ENCODE results near the gene TP53AIP1. TPM values are rescaled to one million over a fixed set of nuclear protein-coding genes. Genes with fewer than 3 reads are reported as not detected.

Gene TP53AIP1
- total and polyA plus RNA-seq, 10 of the 15 experiments (the other 5 are each of a cell fraction or from before 2014, with no cell fraction given), result 0.01 TPM; not detected in 9

GRCh38 chr11:128904656-128905344 is 37.9 kb downstream of the TP53AIP1 start:
- H3K36me3 ChIP-seq (ENCODE audit: control insufficient read depth in 2 of 2, insufficient read depth in 2 of 2, low read length in 1 of 2), result no peaks in the 10 kb centered on the region
- no peaks in the 10 kb centered on the region for H3K4me1 ChIP-seq (ENCODE audit: control insufficient read depth, insufficient read depth, low read length)
- TF ChIP-seq E4F1 (IDR thresholded peaks at IDR 0.05; ENCODE audit: borderline replicate concordance, partially characterized antibody), result no peak
- 0 out of 2 replicates have a peak, but pooled peaks have one; percentile 26 for TF ChIP-seq DPF2 (IDR thresholded peaks at IDR 0.05)
- TF ChIP-seq BHLHE40 (IDR thresholded peaks at IDR 0.05; ENCODE audit: borderline replicate concordance in 1 of 2, low read depth in 2 of 2, low read length in 1 of 2), result 0 out of 4 replicates have a peak, but pooled peaks of 1 of the 2 experiments have one; percentile 3
- TF ChIP-seq MEF2B (IDR thresholded peaks at IDR 0.05; ENCODE audit: partially characterized antibody, poor library complexity, severe bottlenecking), result peak; percentile 92
- peak; percentile 42; the same call in 1 of the 2 replicates for TF ChIP-seq GATAD2B (conservative IDR thresholded peaks at IDR 0.05; ENCODE audit: low read depth)
- TF ChIP-seq IKZF1 (conservative IDR thresholded peaks at IDR 0.05), result 0 out of 2 replicates have a peak, but pooled peaks have one; percentile 42
- no peak for TF ChIP-seq ZNF24 (IDR thresholded peaks at IDR 0.05)
- TF ChIP-seq IRF4 (IDR thresholded peaks at IDR 0.05; ENCODE audit: low read depth, low read length), result no peak
- peak; percentile 21; the same call in 1 of the 2 replicates for TF ChIP-seq RELB (IDR thresholded peaks at IDR 0.05; ENCODE audit: low read depth)
- TF ChIP-seq TAF1 (IDR thresholded peaks at IDR 0.05; ENCODE audit: borderline replicate concordance, low read depth, low read length), result no peak
- ChIA-PET POLR2A (interaction anchor here (0.8 kb wide), 1 partner anchor 14 kb away, joined by 4 read pairs; no protein-coding TSS in a partner anchor), RAD21 (ENCODE audit: unreplicated experiment) (interaction anchor here (0.7 to 1.9 kb wide), 6 partner anchors 18 to 121 kb away, joined by 3 to 14 read pairs (median 4); no protein-coding TSS in a partner anchor), SMC1A (ENCODE audit: uncharacterized antibody, unreplicated experiment) (interaction anchor here (1.2 to 2.3 kb wide), 4 partner anchors 12 to 43 kb away, joined by 3 to 12 read pairs (median 6); no protein-coding TSS in a partner anchor), CTCF (interaction anchor here (1.0 to 9.2 kb wide), 5 partner anchors 12 to 52 kb away, joined by 4 to 74 read pairs (median 12); no protein-coding TSS in a partner anchor)
- no peak overlapping the region for H3K9ac ChIP-seq (ENCODE audit: control insufficient read depth, insufficient read depth, low read length)
- ATAC-seq, result peak; percentile 75
- H3K27ac ChIP-seq (ENCODE audit: control insufficient read depth, insufficient read depth), result no peak overlapping the region
- H3K4me3 ChIP-seq, result peak overlapping the region; percentile 60
- intact Hi-C loops (cut with micrococcal nuclease; ENCODE audit: unreplicated experiment) (no loop called here), in situ Hi-C loops (cut with MboI) (no loop called here)
- no peaks in the 10 kb centered on the region for H3K79me2 ChIP-seq (ENCODE audit: control insufficient read depth, insufficient read depth, low read length)
- no peaks in the 10 kb centered on the region; the same call in 2 of the 3 replicates for H3K9me3 ChIP-seq (replicated peaks; ENCODE audit: control insufficient read depth, insufficient read depth, low read length)
- no peak for FAIRE-seq
- peaks cover 0 to 14% of the 10 kb centered on the region in 2 experiments; a peak in 1 of 4 replicates for H3K27me3 ChIP-seq (replicated peaks in 1 of 2; ENCODE audit: control insufficient read depth in 2 of 2, insufficient read depth in 2 of 2, low read length in 1 of 2)
- no peaks in the 10 kb centered on the region for H4K20me1 ChIP-seq (ENCODE audit: control insufficient read depth, insufficient read depth)
- 7% methylated on average over 15 of the region's 25 CpGs for WGBS (ENCODE audit: insufficient coverage, insufficient replicate concordance, low lambda C conversion rate, missing lambda C conversion rate)
- DNase-seq (ENCODE audit: low read depth, low spot score), result no peak
- BruUV-seq (replicated peaks), result no TSS peak
- 0 out of 2 replicates have a peak overlapping the region, but pooled peaks have one; percentile 66 for H3K4me2 ChIP-seq (ENCODE audit: control insufficient read depth, insufficient read depth)
- no peak overlapping the region for H2AFZ ChIP-seq (ENCODE audit: control insufficient read depth, low read depth, low read length)

Data from GM12878 (cell line).